ENCODE measurements around the gene SCGB3A2.

DNA sequence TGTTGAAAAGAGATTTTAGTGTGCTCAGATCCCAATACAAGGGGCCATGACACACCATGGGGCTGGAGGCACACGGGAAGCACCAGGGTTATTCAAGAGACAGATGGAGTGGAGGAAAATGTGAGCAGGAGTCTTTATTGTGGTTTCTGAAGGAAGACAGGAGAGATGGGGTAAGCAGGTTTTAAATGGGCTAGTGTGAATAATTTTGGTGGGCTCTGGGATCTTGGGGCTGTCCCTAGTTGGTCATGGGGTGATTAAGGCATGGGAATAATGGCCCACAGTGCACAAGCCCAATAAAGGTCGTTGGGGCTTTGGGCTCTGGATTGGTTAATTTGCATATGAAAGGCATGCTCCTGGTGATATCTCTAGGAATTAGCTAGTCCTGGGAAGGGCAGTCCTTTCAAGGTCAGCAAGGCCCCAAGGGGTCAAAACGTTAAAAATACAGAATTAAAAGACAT is 3.6 kb upstream of the SCGB3A2 start:
- no peak for TF ChIP-seq POLR2A (IDR thresholded peaks at IDR 0.05)
- TF ChIP-seq, protein P1, sequence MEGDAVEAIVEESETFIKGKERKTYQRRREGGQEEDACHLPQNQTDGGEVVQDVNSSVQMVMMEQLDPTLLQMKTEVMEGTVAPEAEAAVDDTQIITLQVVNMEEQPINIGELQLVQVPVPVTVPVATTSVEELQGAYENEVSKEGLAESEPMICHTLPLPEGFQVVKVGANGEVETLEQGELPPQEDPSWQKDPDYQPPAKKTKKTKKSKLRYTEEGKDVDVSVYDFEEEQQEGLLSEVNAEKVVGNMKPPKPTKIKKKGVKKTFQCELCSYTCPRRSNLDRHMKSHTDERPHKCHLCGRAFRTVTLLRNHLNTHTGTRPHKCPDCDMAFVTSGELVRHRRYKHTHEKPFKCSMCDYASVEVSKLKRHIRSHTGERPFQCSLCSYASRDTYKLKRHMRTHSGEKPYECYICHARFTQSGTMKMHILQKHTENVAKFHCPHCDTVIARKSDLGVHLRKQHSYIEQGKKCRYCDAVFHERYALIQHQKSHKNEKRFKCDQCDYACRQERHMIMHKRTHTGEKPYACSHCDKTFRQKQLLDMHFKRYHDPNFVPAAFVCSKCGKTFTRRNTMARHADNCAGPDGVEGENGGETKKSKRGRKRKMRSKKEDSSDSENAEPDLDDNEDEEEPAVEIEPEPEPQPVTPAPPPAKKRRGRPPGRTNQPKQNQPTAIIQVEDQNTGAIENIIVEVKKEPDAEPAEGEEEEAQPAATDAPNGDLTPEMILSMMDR (IDR thresholded peaks at IDR 0.05) = no peak
